ENCODE measurements around the gene ADRM1. TPM values are rescaled to one million over a fixed set of nuclear protein-coding genes. Genes with fewer than 3 reads are reported as not detected.

The ADRM1 gene
- total and polyA plus RNA-seq, 10 of the 15 experiments (the other 5 are each of a cell fraction or from before 2014, with no cell fraction given), result 3.4 to 213 (median 95.9) TPM

GRCh38 chr20:62284448-62284847 lies 18.3 kb upstream of the ADRM1 start:
- no peak for FAIRE-seq
- 80% methylated on average over 6 of the region's 6 CpGs for WGBS (ENCODE audit: insufficient coverage, insufficient replicate concordance, low lambda C conversion rate, missing lambda C conversion rate)
- H3K27me3 ChIP-seq (replicated peaks in 1 of 2; ENCODE audit: control insufficient read depth in 2 of 2, insufficient read depth in 2 of 2, low read length in 1 of 2), result no peaks in the 10 kb centered on the region
- intact Hi-C loops (cut with micrococcal nuclease; ENCODE audit: unreplicated experiment) (no loop called here), in situ Hi-C loops (cut with MboI) (no loop called here)
- H3K9ac ChIP-seq (ENCODE audit: control insufficient read depth, insufficient read depth, low read length), result no peak overlapping the region
- no peaks in the 10 kb centered on the region for H3K9me3 ChIP-seq (replicated peaks; ENCODE audit: control insufficient read depth, insufficient read depth, low read length)
- TF ChIP-seq PAX5 (IDR thresholded peaks at IDR 0.05; ENCODE audit: borderline replicate concordance, low read depth, low read length) (no peak), SUZ12 (IDR thresholded peaks at IDR 0.05; ENCODE audit: unreplicated experiment) (no peak), GATAD2B (conservative IDR thresholded peaks at IDR 0.05; ENCODE audit: low read depth) (no peak), FOS (IDR thresholded peaks at IDR 0.05; ENCODE audit: borderline replicate concordance, extremely low read depth, insufficient read length) (no peak), MEF2B (IDR thresholded peaks at IDR 0.05; ENCODE audit: partially characterized antibody, poor library complexity, severe bottlenecking) (no peak), NBN (IDR thresholded peaks at IDR 0.05) (no peak), DPF2 (IDR thresholded peaks at IDR 0.05) (no peak), FOXM1 (IDR thresholded peaks at IDR 0.05; ENCODE audit: low read depth, low read length) (no peak)
- no peaks in the 10 kb centered on the region for H3K79me2 ChIP-seq (ENCODE audit: control insufficient read depth, insufficient read depth, low read length)
- no peak overlapping the region for H2AFZ ChIP-seq (ENCODE audit: control insufficient read depth, low read depth, low read length)
- no TSS peak for BruUV-seq (replicated peaks)
- SMC1A ChIA-PET (ENCODE audit: uncharacterized antibody, unreplicated experiment), result no interaction called here
- RAD21 ChIA-PET (ENCODE audit: unreplicated experiment), result interaction anchor here (1.1 kb wide), 1 partner anchor 273 kb away, joined by 3 read pairs; no protein-coding TSS in a partner anchor
- no peak for ATAC-seq
- H3K36me3 ChIP-seq (ENCODE audit: control insufficient read depth in 2 of 2, insufficient read depth in 2 of 2, low read length in 1 of 2), result peaks cover 21 to 23% of the 10 kb centered on the region in 2 experiments; a peak in 3 of 4 replicates
- no peak for DNase-seq (ENCODE audit: low read depth, low spot score)
- CTCF ChIA-PET, result interaction anchor here (1.4 kb wide), 1 partner anchor 16 kb away, joined by 5 read pairs; no protein-coding TSS in a partner anchor
- no peaks in the 10 kb centered on the region for H4K20me1 ChIP-seq (ENCODE audit: control insufficient read depth, insufficient read depth)
- H3K4me3 ChIP-seq, result no peak overlapping the region
- no peak overlapping the region for H3K4me2 ChIP-seq (ENCODE audit: control insufficient read depth, insufficient read depth)
- H3K27ac ChIP-seq (ENCODE audit: control insufficient read depth, insufficient read depth), result no peak overlapping the region
- H3K4me1 ChIP-seq (ENCODE audit: control insufficient read depth, insufficient read depth, low read length), result no peaks in the 10 kb centered on the region
- POLR2A ChIA-PET, result no interaction called here

- BruUV-seq (replicated peaks), result no TSS peak
- no peaks in the 10 kb centered on the region for H3K4me1 ChIP-seq (ENCODE audit: control insufficient read depth, insufficient read depth, low read length)
- no peak overlapping the region for H3K4me2 ChIP-seq (ENCODE audit: control insufficient read depth, insufficient read depth)
- H3K4me3 ChIP-seq, result no peak overlapping the region
- 93% methylated on average over 6 of the region's 6 CpGs for WGBS (ENCODE audit: insufficient coverage, insufficient replicate concordance, low lambda C conversion rate, missing lambda C conversion rate)
- ATAC-seq (no peak), FAIRE-seq (no peak), DNase-seq (ENCODE audit: low read depth, low spot score) (no peak)
- in situ Hi-C loops (cut with MboI) (no loop called here), intact Hi-C loops (cut with micrococcal nuclease; ENCODE audit: unreplicated experiment) (no loop called here)
- no peaks in the 10 kb centered on the region for H4K20me1 ChIP-seq (ENCODE audit: control insufficient read depth, insufficient read depth)
- no peak overlapping the region for H2AFZ ChIP-seq (ENCODE audit: control insufficient read depth, low read depth, low read length)
- H3K9me3 ChIP-seq (replicated peaks; ENCODE audit: control insufficient read depth, insufficient read depth, low read length), result no peaks in the 10 kb centered on the region
- ChIA-PET POLR2A (no interaction called here), CTCF (no interaction called here), SMC1A (ENCODE audit: uncharacterized antibody, unreplicated experiment) (no interaction called here), RAD21 (ENCODE audit: unreplicated experiment) (no interaction called here)
- H3K27ac ChIP-seq (ENCODE audit: control insufficient read depth, insufficient read depth), result no peak overlapping the region
- no peaks in the 10 kb centered on the region for H3K27me3 ChIP-seq (replicated peaks in 1 of 2; ENCODE audit: control insufficient read depth in 2 of 2, insufficient read depth in 2 of 2, low read length in 1 of 2)
- no peaks in the 10 kb centered on the region for H3K79me2 ChIP-seq (ENCODE audit: control insufficient read depth, insufficient read depth, low read length)
- H3K36me3 ChIP-seq (ENCODE audit: control insufficient read depth in 2 of 2, insufficient read depth in 2 of 2, low read length in 1 of 2), result peaks cover 18 to 21% of the 10 kb centered on the region in 2 experiments; a peak in 3 of 4 replicates
- no peak overlapping the region for H3K9ac ChIP-seq (ENCODE audit: control insufficient read depth, insufficient read depth, low read length)
- TF ChIP-seq KDM1A (IDR thresholded peaks at IDR 0.05; ENCODE audit: borderline replicate concordance) (no peak), RAD51 (IDR thresholded peaks at IDR 0.05) (no peak), MLLT1 (IDR thresholded peaks at IDR 0.05) (no peak), NFIC (IDR thresholded peaks at IDR 0.05; ENCODE audit: low read depth, low read length) (no peak), SRF (IDR thresholded peaks at IDR 0.05; ENCODE audit: low read depth in 2 of 2, low read length in 2 of 2) (no peak), ZNF274 (IDR thresholded peaks at IDR 0.05; ENCODE audit: insufficient read depth, insufficient read length) (no peak), IRF4 (IDR thresholded peaks at IDR 0.05; ENCODE audit: low read depth, low read length) (no peak), BCL11A (IDR thresholded peaks at IDR 0.05; ENCODE audit: low read depth, low read length) (no peak), RBBP5 (conservative IDR thresholded peaks at IDR 0.05) (no peak), USF2 (IDR thresholded peaks at IDR 0.05; ENCODE audit: borderline replicate concordance, low read depth, low read length) (no peak), NR2C1 (IDR thresholded peaks at IDR 0.05) (no peak), RELA (IDR thresholded peaks at IDR 0.05; ENCODE audit: borderline replicate concordance, partially characterized antibody) (no peak)
Observed at GRCh38 chr20:62285151-62285550, 17.6 kb upstream of the ADRM1 start.
